HUES48 (cell line): ENCODE results near the gene WDR13.

Experiments
- H3K27ac ChIP-seq: one replicate; pipeline ENCODE4 v1.7.0; 2013; ENCODE audit warnings: low read depth, low read length, inconsistent platforms
- H3K27me3 ChIP-seq: 2 replicates; pipeline ENCODE4 v1.6.1; 2013; ENCODE audit warnings: mild to moderate bottlenecking, low read length; ENCODE audit not compliant: control insufficient read depth, insufficient read depth
- H3K36me3 ChIP-seq: 2 replicates; pipeline ENCODE4 v1.6.1; 2013; ENCODE audit warnings: low read length; ENCODE audit not compliant: control insufficient read depth, insufficient read depth
- H3K4me1 ChIP-seq: 2 replicates; pipeline ENCODE4 v1.6.1; 2013; ENCODE audit warnings: mild to moderate bottlenecking, low read length; ENCODE audit not compliant: control insufficient read depth, insufficient read depth
- H3K4me3 ChIP-seq: 2 replicates; pipeline ENCODE4 v1.5.1; 2013; ENCODE audit warnings: mild to moderate bottlenecking, low read depth, low read length
- H3K9ac ChIP-seq: 2 replicates; pipeline ENCODE4 v1.6.1; 2013; ENCODE audit warnings: mild to moderate bottlenecking, low read depth, low read length, moderate library complexity
- H3K9me3 ChIP-seq: 2 replicates; pipeline ENCODE4 v1.6.1; 2013; ENCODE audit warnings: low read length; ENCODE audit not compliant: control insufficient read depth, insufficient read depth

The WDR13 gene

GRCh38 chrX:48575642-48576041, 21.6 kb upstream of the WDR13 start:
- Histone ChIP-seq H3K27me3 (no peaks in the 10 kb centered on the region), H3K9me3 (peaks cover 36% of the 10 kb centered on the region; the same call in 1 of the 2 replicates), H3K9ac (peak overlapping the region; percentile 99; the same call in 1 of the 2 replicates), H3K36me3 (peaks cover 45% of the 10 kb centered on the region), H3K4me1 (no peaks in the 10 kb centered on the region), H3K4me3 (peak overlapping the region; percentile 89), H3K27ac (peak overlapping the region; percentile 95)

GRCh38 chrX:48576108-48576507, 21.2 kb upstream of the WDR13 start:
- H3K27ac ChIP-seq = peak overlapping the region; percentile 11
- H3K36me3 ChIP-seq = peaks cover 45% of the 10 kb centered on the region
- H3K4me3 ChIP-seq = peak overlapping the region; percentile 34; the same call in 1 of the 2 replicates
- H3K27me3 ChIP-seq = no peaks in the 10 kb centered on the region
- no peak overlapping the region for H3K9ac ChIP-seq
- no peaks in the 10 kb centered on the region for H3K4me1 ChIP-seq
- H3K9me3 ChIP-seq = peaks cover 33% of the 10 kb centered on the region; the same call in 1 of the 2 replicates

DNA sequence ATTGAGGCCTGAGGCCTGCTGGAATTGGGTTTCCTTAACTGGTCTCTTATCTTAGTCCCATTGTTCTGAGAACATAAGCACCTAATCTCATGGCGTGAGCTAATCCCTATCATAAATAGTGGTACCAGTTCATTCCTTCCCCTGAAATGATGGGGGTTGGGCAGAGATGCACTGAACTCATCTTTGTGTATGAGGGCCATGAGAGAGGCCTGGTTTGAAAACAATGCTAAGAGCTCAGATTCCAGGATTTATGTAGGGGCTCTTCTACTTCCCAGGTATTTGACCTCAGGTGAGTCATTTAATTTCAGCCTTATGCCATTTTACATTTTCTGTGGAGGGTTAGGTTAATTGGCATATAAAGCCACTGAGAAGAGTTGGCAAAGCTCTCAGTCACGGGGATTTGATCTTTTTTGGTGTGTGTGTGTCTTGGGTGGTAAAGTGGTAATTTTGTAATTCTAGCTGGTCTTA, 18.6 kb upstream of the WDR13 start:
- Histone ChIP-seq H3K27ac (no peak overlapping the region), H3K9ac (no peak overlapping the region), H3K36me3 (peaks cover 45% of the 10 kb centered on the region), H3K4me1 (no peaks in the 10 kb centered on the region), H3K27me3 (no peaks in the 10 kb centered on the region), H3K4me3 (no peak overlapping the region), H3K9me3 (peaks cover 39% of the 10 kb centered on the region; the same call in 1 of the 2 replicates)

DNA sequence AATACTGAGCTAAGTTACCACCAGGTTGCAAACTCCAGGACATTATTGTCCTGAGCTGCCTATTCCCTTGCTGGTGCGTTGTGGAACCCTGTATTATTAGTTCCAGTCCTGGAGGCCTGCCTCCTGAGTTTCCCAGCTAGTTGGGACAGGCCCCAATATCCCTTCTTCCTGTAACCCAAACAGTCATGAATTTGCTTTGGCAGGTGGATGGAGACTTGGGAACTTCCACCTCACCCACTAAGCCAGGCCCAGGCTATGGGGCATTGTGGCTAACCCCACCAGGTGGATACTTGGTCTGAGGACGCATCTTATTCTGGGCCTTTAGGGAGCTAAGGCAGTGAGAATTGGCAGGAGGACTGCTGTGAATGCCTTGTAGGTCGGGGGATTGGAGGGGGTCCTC, 18.0 kb upstream of the WDR13 start:
- Histone ChIP-seq H3K9ac (no peak overlapping the region), H3K27me3 (no peaks in the 10 kb centered on the region), H3K27ac (peak overlapping the region; percentile 24), H3K36me3 (peaks cover 45% of the 10 kb centered on the region), H3K4me3 (no peak overlapping the region), H3K4me1 (no peaks in the 10 kb centered on the region), H3K9me3 (peaks cover 35% of the 10 kb centered on the region; the same call in 1 of the 2 replicates)

- H3K9ac ChIP-seq = no peak overlapping the region
- H3K36me3 ChIP-seq = peaks cover 37% of the 10 kb centered on the region
- no peaks in the 10 kb centered on the region for H3K4me1 ChIP-seq
- no peak overlapping the region for H3K4me3 ChIP-seq
- H3K9me3 ChIP-seq = peaks cover 31% of the 10 kb centered on the region; the same call in 1 of the 2 replicates
- H3K27me3 ChIP-seq = no peaks in the 10 kb centered on the region
- no peak overlapping the region for H3K27ac ChIP-seq
Observed at GRCh38 chrX:48580662-48581061, 16.6 kb upstream of the WDR13 start.

DNA sequence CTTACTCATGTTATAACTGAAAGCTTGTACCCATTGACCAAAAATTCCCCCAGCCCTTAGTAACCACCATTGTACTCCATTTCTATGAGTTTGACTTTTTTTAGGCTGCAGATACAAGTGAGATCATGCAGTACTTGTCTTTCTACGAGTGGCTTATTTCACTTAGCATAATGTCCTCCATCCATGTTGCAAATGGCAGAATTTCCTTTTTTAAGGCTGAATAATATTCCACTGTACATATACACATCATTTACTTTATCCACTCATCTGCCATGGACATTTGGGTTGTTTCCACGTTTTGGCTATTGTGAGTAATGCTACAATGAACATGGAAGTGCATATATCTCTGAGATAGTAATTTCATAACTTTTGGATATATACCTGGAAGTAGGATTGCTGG, 12.6 kb upstream of the WDR13 start:
- Histone ChIP-seq H3K36me3 (0 out of 2 replicates have a peak, but pooled peaks cover 2% of the 10 kb centered on the region), H3K4me3 (no peak overlapping the region), H3K27me3 (no peaks in the 10 kb centered on the region), H3K4me1 (no peaks in the 10 kb centered on the region), H3K9ac (no peak overlapping the region), H3K9me3 (peaks cover 9% of the 10 kb centered on the region), H3K27ac (no peak overlapping the region)

GRCh38 chrX:48589482-48590162, 7.7 kb upstream of the WDR13 start:
- Histone ChIP-seq H3K36me3 (no peaks in the 10 kb centered on the region), H3K9ac (no peak overlapping the region), H3K4me3 (no peak overlapping the region), H3K9me3 (peaks cover 18% of the 10 kb centered on the region), H3K27me3 (no peaks in the 10 kb centered on the region), H3K27ac (no peak overlapping the region), H3K4me1 (no peaks in the 10 kb centered on the region)

DNA sequence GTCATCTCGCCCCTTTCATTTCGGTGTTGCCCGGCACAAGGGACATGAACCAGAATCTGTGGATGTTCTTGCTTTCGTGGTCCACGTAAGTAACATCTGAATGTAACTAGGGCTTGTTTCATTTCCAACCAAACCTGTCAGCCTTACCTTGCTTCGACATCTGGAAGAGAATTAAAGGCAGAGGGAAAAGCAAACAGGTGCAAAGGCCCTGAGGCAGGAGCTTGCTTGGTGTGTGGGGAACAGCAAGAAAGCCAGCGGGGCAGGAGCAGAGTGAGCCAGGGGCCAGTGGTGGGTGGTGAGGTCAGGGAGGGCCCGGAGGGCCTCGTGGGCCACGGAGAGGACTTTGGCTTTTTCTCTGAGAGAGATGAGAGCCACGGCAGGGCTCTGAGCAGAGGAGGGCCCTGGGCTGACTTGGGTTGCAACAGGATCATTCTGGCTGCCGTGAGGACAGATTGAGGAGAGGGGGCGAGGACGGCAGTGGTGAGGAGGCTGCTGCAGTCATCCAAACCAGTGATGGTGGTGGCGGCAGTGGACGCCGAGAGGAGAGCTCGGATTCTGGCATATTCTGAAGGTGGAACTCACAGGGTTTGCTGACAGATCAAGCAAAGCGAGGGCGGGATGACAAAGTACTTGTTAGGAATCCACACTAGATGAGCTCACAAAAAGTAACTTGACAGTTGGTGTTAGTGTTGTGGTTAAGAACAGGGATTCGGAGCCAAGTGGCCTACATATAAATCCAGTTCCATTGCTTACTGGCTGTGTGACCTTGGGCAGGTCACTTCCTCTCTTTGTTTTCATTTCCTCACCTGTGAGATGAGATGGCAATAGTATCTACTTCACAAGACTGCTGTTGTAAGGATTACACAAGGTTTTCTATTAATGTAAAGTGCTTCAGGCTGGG, 6.8 kb upstream of the WDR13 start:
- Histone ChIP-seq H3K9me3 (peaks cover 20% of the 10 kb centered on the region), H3K27ac (no peak overlapping the region), H3K27me3 (no peaks in the 10 kb centered on the region), H3K4me3 (no peak overlapping the region), H3K4me1 (no peaks in the 10 kb centered on the region), H3K9ac (no peak overlapping the region), H3K36me3 (no peaks in the 10 kb centered on the region)

DNA sequence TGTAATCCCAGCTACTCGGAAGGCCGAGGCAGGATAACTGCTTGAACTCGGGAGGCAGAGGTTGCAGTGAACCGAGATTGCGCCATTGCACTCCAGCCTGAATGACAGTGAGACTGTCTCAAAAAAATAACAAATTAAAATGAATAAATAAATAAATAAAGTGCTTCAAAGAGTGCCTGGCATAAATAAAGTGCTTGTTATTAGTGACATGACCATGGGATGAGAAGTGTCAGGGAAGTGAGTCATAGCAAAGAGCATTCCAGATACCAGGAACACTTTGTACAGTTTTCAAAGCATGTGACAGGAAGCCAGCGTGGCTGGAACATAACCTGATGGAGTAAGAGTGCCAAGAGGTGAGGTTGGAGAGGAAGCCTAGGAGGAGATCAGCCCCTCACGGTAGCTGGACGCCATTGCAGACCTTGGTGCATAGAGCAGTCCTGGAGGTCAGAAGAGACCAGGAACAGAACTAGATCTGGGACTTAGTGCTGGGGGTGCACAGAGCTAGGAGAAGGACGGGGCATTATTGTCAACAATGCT, 6.0 kb upstream of the WDR13 start:
- no peaks in the 10 kb centered on the region for H3K27me3 ChIP-seq
- H3K36me3 ChIP-seq = no peaks in the 10 kb centered on the region
- H3K4me3 ChIP-seq = no peak overlapping the region
- H3K27ac ChIP-seq = no peak overlapping the region
- H3K4me1 ChIP-seq = no peaks in the 10 kb centered on the region
- no peak overlapping the region for H3K9ac ChIP-seq
- H3K9me3 ChIP-seq = peaks cover 20% of the 10 kb centered on the region

DNA sequence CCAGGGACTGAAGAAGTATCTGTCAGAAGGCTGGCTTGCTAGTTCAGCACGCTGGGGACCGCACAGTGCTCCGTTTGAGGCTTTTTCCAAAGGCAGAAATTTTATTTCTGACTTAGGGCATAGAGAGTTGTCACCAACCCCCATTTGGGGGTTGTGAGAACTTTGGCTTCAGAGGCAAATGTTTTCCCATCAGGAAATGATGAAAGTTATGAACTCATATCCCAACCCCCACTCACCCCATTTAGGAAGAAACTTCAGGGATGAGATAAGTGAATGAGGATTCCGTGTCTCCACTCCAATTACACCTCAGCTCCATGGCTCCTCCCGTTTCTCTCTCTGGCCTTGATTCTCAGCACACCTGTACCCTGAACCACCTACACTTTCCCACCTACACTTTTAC, 4.3 kb upstream of the WDR13 start:
- Histone ChIP-seq H3K4me1 (no peaks in the 10 kb centered on the region), H3K4me3 (no peak overlapping the region)

More for the DNA sequence above, 4.3 kb upstream of the WDR13 start:
- Histone ChIP-seq H3K9me3 (peaks cover 17% of the 10 kb centered on the region), H3K27me3 (no peaks in the 10 kb centered on the region), H3K9ac (no peak overlapping the region), H3K27ac (no peak overlapping the region), H3K36me3 (no peaks in the 10 kb centered on the region)
